HG02943 (cell line): ENCODE measurements around the gene CARS2.
"Not testable (repeated sequence)": the region's sequence is repeated elsewhere in the genome, so short reads cannot be mapped to it uniquely, and the experiment has no call there.

Source experiments
- ATAC-seq: cut with Tn5 transposase; IDR thresholded peaks from one replicate; pipeline ENCODE4 v1.9.1; 2021; ENCODE audit warnings: mild to moderate bottlenecking, low read depth, moderate library complexity; ENCODE audit not compliant: unreplicated experiment

Gene CARS2

GRCh38 chr13:110626521-110626920 is 79.4 kb downstream of the CARS2 start:
- ATAC-seq = no peak

- ATAC-seq = no peak
Measured at GRCh38 chr13:110625771-110626321, 80.1 kb downstream of the CARS2 start.

DNA sequence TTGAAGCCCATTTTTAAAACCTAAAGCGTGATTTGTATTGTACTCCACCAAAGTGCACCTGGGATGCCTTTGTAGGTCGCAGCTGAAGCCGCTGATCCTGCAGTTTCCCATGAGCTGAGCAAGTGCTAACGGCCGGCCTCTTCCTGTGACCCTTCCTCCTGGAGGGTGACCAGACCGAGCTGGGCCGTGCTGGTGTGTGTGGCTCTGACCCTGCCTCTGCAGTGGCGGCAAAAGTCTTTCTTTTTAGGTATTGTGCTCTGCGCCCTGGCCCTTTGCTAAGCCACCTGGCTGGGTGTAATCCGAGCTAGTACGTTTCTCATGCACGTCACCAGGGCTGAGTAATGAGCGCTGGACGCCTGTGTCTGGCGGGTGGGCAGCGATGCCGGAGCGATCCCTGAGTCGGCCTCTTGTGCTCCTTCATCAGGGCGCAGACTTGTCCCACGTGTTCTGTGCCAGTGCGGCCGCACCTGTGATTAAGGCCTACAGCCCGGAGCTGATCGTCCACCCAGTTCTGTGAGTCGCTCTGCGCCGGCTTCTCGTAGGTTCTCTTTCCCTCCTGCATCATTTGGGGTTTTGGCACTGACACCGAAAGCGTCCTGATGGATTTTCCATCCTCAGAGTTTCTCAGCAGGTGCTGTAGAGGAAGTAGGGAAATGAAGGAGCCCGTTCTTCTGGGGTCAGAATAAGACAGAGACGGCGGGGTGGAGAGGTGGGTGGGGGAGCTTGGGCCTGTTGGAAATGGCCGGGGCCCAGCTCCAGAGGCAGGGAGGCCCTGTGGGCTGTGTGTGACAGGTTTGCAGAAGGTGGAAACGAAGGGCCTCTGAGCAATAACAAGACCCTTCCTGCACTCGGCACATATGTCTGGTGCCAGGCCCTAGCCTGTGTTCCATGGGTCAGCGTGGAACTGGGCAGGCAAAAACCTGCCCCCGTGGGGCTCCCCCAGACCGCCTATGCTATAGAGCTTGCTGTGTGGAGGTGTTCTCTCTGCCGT is 80.9 kb downstream of the CARS2 start:
- ATAC-seq = no peak

DNA sequence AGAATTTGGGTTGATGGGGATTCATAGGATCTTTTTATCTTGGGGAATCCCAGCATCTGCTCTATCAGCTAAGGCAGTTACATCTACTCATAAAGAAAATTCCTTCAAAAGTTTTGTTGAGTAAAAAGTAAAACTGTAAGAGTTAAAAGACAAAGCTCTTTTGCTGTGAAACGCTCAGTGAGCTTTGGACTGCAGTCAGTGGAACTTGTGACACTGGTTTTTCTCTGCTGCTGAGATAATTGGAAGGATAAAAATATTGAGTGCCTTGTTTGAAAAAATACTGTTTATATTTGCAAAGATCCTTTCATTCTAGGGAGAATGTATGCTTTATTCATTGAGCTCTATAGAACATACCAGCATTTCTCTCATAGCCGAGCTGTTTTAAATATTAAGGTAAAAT is 85.3 kb downstream of the CARS2 start:
- no peak for ATAC-seq

DNA sequence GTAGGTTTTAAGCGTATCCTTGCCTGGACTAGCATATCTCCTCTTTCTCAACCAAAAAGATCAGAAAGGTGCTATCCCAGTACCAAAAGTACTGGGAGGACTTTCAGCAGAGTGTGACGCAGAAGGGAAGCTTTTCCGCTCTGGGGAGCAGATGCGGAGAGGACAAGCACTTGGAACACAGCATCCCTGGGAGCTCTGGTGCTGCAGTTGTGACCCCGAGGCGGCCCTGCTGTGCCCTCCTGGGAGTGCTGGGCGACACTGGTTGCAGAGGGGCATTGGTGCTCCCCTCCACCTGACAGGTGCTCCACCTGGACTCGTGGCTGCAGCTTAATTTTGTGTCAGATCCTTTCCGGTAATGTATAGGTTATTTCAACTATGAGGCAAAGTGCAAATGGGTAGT is 87.1 kb downstream of the CARS2 start:
- no peak for ATAC-seq

- ATAC-seq = no peak
Measured at GRCh38 chr13:110618167-110618566, 87.7 kb downstream of the CARS2 start.

- no peak for ATAC-seq
Measured at GRCh38 chr13:110617321-110618072, 88.4 kb downstream of the CARS2 start.

DNA sequence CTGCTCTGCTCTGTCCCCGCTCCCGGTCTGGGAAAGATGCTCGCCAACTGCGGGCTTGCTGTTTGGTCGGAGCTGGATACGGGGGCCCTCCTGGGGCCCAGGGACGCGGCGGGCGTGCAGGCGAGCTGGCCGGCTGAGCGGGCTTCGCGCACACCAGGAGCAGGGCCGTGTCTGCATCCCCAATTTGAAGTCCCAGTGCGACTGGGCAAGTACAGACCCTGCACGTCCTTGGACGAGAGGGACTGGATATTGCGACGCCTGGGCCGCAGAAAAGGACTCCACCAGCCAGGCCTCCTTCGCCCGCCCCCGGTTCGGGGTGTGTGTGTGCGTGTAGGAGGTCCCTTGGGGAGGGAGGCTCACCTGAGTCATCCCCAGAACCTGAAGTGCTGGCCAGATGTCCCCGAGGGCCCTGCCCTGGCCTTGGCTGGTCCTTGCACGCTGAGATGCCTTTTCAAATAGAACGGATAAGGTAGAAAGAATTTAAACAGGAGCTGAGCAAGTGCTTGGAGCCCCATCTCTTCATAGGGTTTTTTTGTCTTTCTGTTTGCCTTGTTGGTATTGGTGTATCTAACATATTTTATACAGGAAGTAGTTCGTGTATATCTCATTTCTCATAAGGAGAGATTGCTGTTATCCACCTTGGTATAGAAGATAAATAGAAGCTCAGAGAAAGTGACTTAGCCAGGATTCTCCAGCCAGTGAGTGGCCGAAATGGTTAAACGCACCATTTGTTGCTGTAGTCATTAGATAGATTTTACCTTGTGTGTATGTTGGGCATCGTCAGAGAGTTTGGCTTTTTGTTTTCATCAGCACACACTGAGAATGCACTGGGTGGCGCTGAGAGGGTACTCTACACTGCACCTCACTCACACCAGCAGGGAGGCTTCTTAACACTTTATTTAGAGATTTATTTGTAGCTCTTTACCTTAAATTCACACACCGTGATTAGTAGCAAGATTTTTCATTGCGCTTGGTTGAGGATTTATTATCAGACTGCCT is 89.5 kb downstream of the CARS2 start:
- ATAC-seq = peak; percentile 34

GRCh38 chr13:110615322-110616102 is 90.4 kb downstream of the CARS2 start, which contains the start of gene NAXD:
Gene NAXD (plus strand): TSS chr13:110615545. CDS start chr13:110615602, 57 bp downstream.
- peak; percentile 79 for ATAC-seq

DNA sequence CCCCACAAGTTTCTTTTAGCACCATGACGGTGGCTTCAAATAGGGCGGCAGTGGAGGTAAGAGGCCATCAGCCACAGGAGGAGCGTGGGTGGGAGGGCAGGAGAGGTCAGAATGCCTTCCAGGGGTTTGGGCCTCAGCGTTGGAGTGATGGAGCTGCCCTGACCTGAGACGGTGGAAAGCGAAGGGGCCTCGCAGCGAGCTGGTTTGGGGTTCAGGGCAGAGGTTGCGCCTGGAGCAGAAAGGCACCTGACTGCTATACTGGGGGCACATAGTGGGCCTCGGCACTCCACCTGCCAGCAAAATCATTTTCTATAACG is 91.0 kb downstream of the CARS2 start:
- no peak for ATAC-seq

- ATAC-seq = no peak
Measured at GRCh38 chr13:110610955-110611595, 94.8 kb downstream of the CARS2 start.

DNA sequence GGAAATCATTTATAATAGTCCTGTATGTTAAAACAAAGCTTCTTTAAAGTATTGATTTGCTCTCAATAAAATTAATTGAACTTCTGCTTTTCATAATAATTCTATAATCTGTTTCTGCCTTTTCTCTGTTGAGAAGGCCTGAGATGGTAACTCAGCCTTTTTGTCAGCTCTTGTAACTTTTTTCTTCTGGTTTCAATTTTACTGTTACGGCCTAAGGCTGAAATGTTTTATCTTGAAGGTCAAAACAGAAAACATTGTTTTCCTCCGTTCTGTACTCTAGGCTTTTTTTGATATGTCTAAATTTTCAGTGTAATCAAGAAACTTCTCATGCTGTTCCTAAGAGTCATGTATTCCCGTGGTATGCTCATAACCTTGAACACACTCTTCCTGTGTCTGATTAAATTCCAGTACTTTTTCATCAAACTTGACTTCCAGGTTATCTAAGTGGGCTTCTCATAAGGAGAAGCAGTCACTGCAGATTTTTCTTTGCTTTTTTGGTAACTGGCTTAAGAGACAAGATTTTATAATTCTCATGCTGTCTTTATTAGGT is 98.2 kb downstream of the CARS2 start:
- ATAC-seq = no peak

- not testable (repeated sequence) for ATAC-seq
Measured at GRCh38 chr13:110606281-110606680, 99.6 kb downstream of the CARS2 start.

- ATAC-seq = no peak
Measured at GRCh38 chr13:110605132-110605531, 100.8 kb downstream of the CARS2 start.

GRCh38 chr13:110600980-110601379 is 104.9 kb downstream of the CARS2 start:
- no peak for ATAC-seq

DNA sequence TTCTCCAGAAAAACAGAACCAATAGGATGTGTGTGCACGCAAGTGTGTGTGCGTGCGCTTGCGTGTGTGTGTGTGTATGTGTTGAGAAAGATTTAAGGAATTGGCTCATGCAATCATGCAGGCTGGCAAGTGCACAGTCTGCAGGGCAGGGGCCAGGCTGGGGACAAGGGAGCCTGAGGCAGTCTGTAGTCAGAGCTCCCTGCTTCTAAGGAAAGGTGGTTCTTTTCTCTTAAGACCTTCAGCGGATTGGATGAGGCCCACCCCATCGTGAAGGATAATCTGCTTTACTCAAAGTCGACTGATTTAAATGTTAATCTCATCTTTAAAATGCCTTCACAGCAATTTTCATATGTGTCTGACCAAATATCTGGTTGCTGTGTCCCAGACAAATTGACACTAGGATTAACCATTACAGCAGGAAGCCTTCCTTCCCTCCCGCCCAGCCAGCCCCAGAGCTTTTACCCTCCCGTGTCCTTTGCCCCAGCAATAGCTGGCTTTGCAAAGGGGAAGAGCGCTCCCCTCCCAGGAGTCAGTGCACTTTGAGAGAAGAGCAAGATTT is 105.6 kb downstream of the CARS2 start:
- no peak for ATAC-seq

DNA sequence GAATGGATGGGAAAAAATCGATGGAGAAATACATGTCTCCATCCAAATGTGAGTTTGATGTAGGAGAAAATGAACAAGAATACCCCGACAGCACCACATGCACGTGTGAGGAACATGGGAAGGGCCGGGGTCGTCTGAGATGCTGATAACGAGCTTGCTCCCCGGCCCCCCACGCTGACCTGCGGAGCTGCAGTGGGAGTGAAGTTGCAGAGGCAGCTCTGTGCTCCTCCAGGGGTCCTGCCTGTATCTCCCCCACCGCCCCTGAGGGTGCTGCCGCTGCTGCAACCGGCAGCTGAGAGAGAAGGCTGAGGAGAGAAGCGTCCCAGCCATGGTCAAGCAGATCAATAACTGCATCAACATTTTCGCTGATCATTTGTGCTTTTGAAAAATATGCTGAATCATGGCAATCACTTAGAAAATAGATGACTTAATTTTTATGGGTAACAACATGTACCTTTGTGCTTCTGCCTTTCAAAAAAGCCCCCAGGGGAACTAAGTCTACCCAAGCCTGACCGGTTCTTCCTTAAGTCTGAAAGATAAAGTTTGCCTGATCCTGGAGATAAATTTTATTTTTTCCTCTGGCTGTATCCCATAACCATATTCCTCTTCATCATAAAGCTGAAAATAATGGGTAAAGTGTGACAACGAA is 108.8 kb downstream of the CARS2 start:
- no peak for ATAC-seq
